T-cell (primary cell): ENCODE results near the gene CDO1. TPM values are rescaled to one million over a fixed set of nuclear protein-coding genes. Genes with fewer than 3 reads are reported as not detected.
A peak's percentile ranks its signal among the peaks of the same experiment; 100 is the strongest.
"Not testable (repeated sequence)": the region's sequence is repeated elsewhere in the genome, so short reads cannot be mapped to it uniquely, and the experiment has no call there.

Experiments
- ATAC-seq, 4 experiments: fragments of 200-7000 bp in 3 of 4; fragments of 150-1000 bp in 1 of 4; cut with Tn5 transposase; replicated peaks in 1 of 4; 1 replicate in 3 of 4; 2 replicates in 1 of 4; pipeline ENCODE4 v1.10.0; 2021; ENCODE audit warnings: moderate library complexity in 3 of 4, mild to moderate bottlenecking in 2 of 4, moderate number of reproducible peaks in 1 of 4
- CTCF ChIA-PET, 2 donors: fragments of 300-600 bp; sonication (Branson Sonifier 250); formaldehyde crosslinking; loops; one replicate each; lab custom pipeline; 2022; ENCODE audit warnings: antibody characterized with exemption in 2 of 2; lab: Charles Lee
- POLR2A ChIA-PET, 2 donors: fragments of 300-600 bp; sonication (Branson Sonifier 250); formaldehyde crosslinking; loops; one replicate each; lab custom pipeline; 2022; ENCODE audit warnings: antibody characterized with exemption in 2 of 2; lab: Charles Lee
- DNase-seq, 35 experiments: peaks; one replicate each; pipeline versions ENCODE4 v3.0.0 to v3.0.0-alpha.2; 2013 to 2023
- H3K27ac ChIP-seq: one replicate; pipeline ENCODE4 v1.5.1; 2013; ENCODE audit warnings: low read length
- H3K27me3 ChIP-seq, 2 experiments: replicated peaks in 1 of 2; 1 replicate in 1 of 2; 2 replicates in 1 of 2; pipeline versions ENCODE4 v1.6.1 to v1.7.0; 2013; ENCODE audit warnings: low read length in 1 of 2, mixed read lengths in 1 of 2; ENCODE audit not compliant: control insufficient read depth in 2 of 2, insufficient read depth in 2 of 2; ENCODE audit errors: extremely low read depth in 1 of 2
- H3K36me3 ChIP-seq, 2 donors: 1 replicate in 1 of 2; 2 replicates in 1 of 2; pipeline versions ENCODE4 v1.6.1 to v1.7.0; 2013; ENCODE audit warnings: low read length in 1 of 2; ENCODE audit not compliant: control insufficient read depth in 2 of 2, insufficient read depth in 1 of 2; ENCODE audit errors: extremely low read depth in 1 of 2
- H3K4me1 ChIP-seq, 2 experiments: 1 replicate in 1 of 2; 2 replicates in 1 of 2; pipeline versions ENCODE4 v1.6.1 to v1.7.0; 2013; ENCODE audit warnings: low read length in 2 of 2, mixed read lengths in 1 of 2; ENCODE audit not compliant: insufficient read depth in 2 of 2, control insufficient read depth in 1 of 2; ENCODE audit errors: extremely low read depth in 1 of 2
- H3K4me3 ChIP-seq, 2 donors: 1 replicate in 1 of 2; 2 replicates in 1 of 2; pipeline versions ENCODE4 v1.5.1 to v1.7.0; 2013; ENCODE audit warnings: mild to moderate bottlenecking in 2 of 2, low read length in 1 of 2, moderate library complexity in 1 of 2; ENCODE audit not compliant: control insufficient read depth in 1 of 2; ENCODE audit errors: extremely low read depth in 1 of 2
- H3K9me3 ChIP-seq: 2 replicates; pipeline ENCODE4 v1.7.0; 2013
- H3K27ac Mint-ChIP-seq, 2 donors: one replicate each; pipeline ENCODE4 v1.8.0; 2020 to 2021; ENCODE audit warnings: mild to moderate bottlenecking in 2 of 2, mixed read lengths in 2 of 2
- H3K27me3 Mint-ChIP-seq, 2 donors: one replicate each; pipeline ENCODE4 v1.8.0; 2021 to 2022; ENCODE audit warnings: mixed read lengths in 2 of 2
- H3K36me3 Mint-ChIP-seq: one replicate; pipeline ENCODE4 v1.8.0; 2021; ENCODE audit warnings: mixed read lengths
- H3K4me1 Mint-ChIP-seq, 3 donors: one replicate each; pipeline ENCODE4 v1.8.0; 2020 to 2022; ENCODE audit warnings: mixed read lengths in 3 of 3, mild to moderate bottlenecking in 1 of 3
- H3K4me3 Mint-ChIP-seq, 3 donors: one replicate each; pipeline ENCODE4 v1.8.0; 2020 to 2022; ENCODE audit warnings: mild to moderate bottlenecking in 3 of 3, mixed read lengths in 3 of 3, moderate library complexity in 3 of 3
- H3K9me3 Mint-ChIP-seq, 3 donors: one replicate each; pipeline ENCODE4 v1.8.0; 2020 to 2022; ENCODE audit warnings: mixed read lengths in 3 of 3
- WGBS: methylation state at CpG from one replicate; pipeline ENCODE4 v1.1.5; 2013; ENCODE audit warnings: missing lambda C conversion rate; ENCODE audit not compliant: insufficient coverage; 5-methylcytosine and 5-hydroxymethylcytosine counted together
- total RNA-seq, 35 experiments: library from RNA in 6 of 35; stranded (reverse) in 6 of 35; fragments of 120-200 nt in 1 of 35; gene quantifications; one replicate each; pipeline versions ENCODE4 v1.2.1 to v1.2.4 and lab custom pipeline; 2013 to 2026

The CDO1 gene
- total RNA-seq, 5 donors from 2014 or later (not counting 1 experiment from before 2014, with no cell fraction given) = 0.23 to 0.82 TPM; not detected in 3

GRCh38 chr5:115835481-115835880 lies 19.0 kb upstream of the CDO1 start:
- H3K4me1 Mint-ChIP-seq = peaks cover 44 to 57% (median 49%) of the 10 kb centered on the region in 3 donors
- no peaks in the 10 kb centered on the region for H3K27me3 Mint-ChIP-seq
- peaks cover 44% of the 10 kb centered on the region for H3K36me3 Mint-ChIP-seq

GRCh38 chr5:115831163-115831768 lies 14.8 kb upstream of the CDO1 start:
- ATAC-seq = peak in 3 of 4 experiments; percentile 33 to 61 (median 55)
- ChIA-PET CTCF (interaction anchor here (0.6 to 1.2 kb wide), 7 partner anchors 9 to 205 kb away, joined by 3 to 4 read pairs (median 4); partner anchors contain the start of genes AP3S1 (in 1 of the 2) and ATG12 (in 1 of the 2)), POLR2A (no interaction called here)
- no peak overlapping the region for H3K4me3 ChIP-seq
- Mint-ChIP-seq H3K36me3 (peaks cover 58% of the 10 kb centered on the region), H3K27ac (peak overlapping the region in 1 of 2 donors; percentile 4), H3K4me3 (no peak overlapping the region), H3K9me3 (peaks cover 0 to 7% (median 6%) of the 10 kb centered on the region in 3 donors), H3K27me3 (no peaks in the 10 kb centered on the region), H3K4me1 (peaks cover 9 to 21% (median 10%) of the 10 kb centered on the region in 3 donors)
- no peaks in the 10 kb centered on the region for H3K9me3 ChIP-seq
- H3K4me1 ChIP-seq = no peaks in the 10 kb centered on the region
- no peaks in the 10 kb centered on the region for H3K27me3 ChIP-seq
- peak in 5 of 35 experiments; percentile 15 to 64 (median 20) for DNase-seq
- WGBS = no CpG with 5 or more reads among the region's 2 CpGs
- no peak overlapping the region for H3K27ac ChIP-seq
- H3K36me3 ChIP-seq = peaks cover 0 to 66% of the 10 kb centered on the region in 2 donors

More at GRCh38 chr5:115835481-115835880, 19.0 kb upstream of the CDO1 start:
- no peak for DNase-seq
- H3K27me3 ChIP-seq = no peaks in the 10 kb centered on the region
- POLR2A ChIA-PET = no interaction called here
- 96% methylated on average over 3 of the region's 4 CpGs for WGBS
- H3K4me1 ChIP-seq = peaks cover 12% of the 10 kb centered on the region in 2 experiments
- no peaks in the 10 kb centered on the region for H3K9me3 Mint-ChIP-seq
- CTCF ChIA-PET = interaction anchor here in 1 of 2 donors (0.6 kb wide), 1 partner anchor 287 kb away, joined by 4 read pairs; no protein-coding TSS in a partner anchor
- no peak overlapping the region for H3K27ac Mint-ChIP-seq
- no peak overlapping the region for H3K4me3 ChIP-seq
- ATAC-seq = no peak
- H3K27ac ChIP-seq = no peak overlapping the region
- H3K9me3 ChIP-seq = no peaks in the 10 kb centered on the region
- peaks cover 0 to 56% of the 10 kb centered on the region in 2 donors for H3K36me3 ChIP-seq
- no peak overlapping the region for H3K4me3 Mint-ChIP-seq

GRCh38 chr5:115829913-115830312 lies 13.5 kb upstream of the CDO1 start:
- H3K9me3 ChIP-seq = no peaks in the 10 kb centered on the region
- peaks cover 0 to 53% of the 10 kb centered on the region in 2 donors for H3K36me3 ChIP-seq
- Mint-ChIP-seq H3K4me3 (no peak overlapping the region), H3K27me3 (no peaks in the 10 kb centered on the region), H3K4me1 (peaks cover 7 to 15% (median 9%) of the 10 kb centered on the region in 3 donors), H3K27ac (no peak overlapping the region), H3K36me3 (peaks cover 48% of the 10 kb centered on the region), H3K9me3 (peaks cover 8 to 11% (median 10%) of the 10 kb centered on the region in 3 donors)
- ChIA-PET POLR2A (interaction anchor here in 1 of 2 donors (0.6 kb wide), 1 partner anchor 112 kb away, joined by 4 read pairs; no protein-coding TSS in a partner anchor), CTCF (interaction anchor here in 1 of 2 donors (1.4 kb wide), 1 partner anchor 205 kb away, joined by 9 read pairs; no protein-coding TSS in a partner anchor)
- DNase-seq (no peak), ATAC-seq (no peak)
- WGBS = 93% methylated on average over 2 of the region's 5 CpGs
- H3K27me3 ChIP-seq = peaks cover 0 to 2% of the 10 kb centered on the region in 2 experiments
- H3K27ac ChIP-seq = no peak overlapping the region
- H3K4me3 ChIP-seq = no peak overlapping the region
- no peaks in the 10 kb centered on the region for H3K4me1 ChIP-seq

- Mint-ChIP-seq H3K36me3 (peaks cover 25% of the 10 kb centered on the region), H3K4me1 (peaks cover 0 to 2% (median under 1%) of the 10 kb centered on the region in 3 donors), H3K27ac (no peak overlapping the region), H3K9me3 (peaks cover 14 to 16% (median 15%) of the 10 kb centered on the region in 3 donors), H3K4me3 (no peak overlapping the region), H3K27me3 (peaks cover 5 to 11% of the 10 kb centered on the region in 2 donors)
- Histone ChIP-seq H3K4me1 (no peaks in the 10 kb centered on the region), H3K4me3 (no peak overlapping the region), H3K36me3 (peaks cover 0 to 26% of the 10 kb centered on the region in 2 donors), H3K27ac (no peak overlapping the region), H3K27me3 (peaks cover 0 to 2% of the 10 kb centered on the region in 2 experiments), H3K9me3 (no peaks in the 10 kb centered on the region)
- ChIA-PET CTCF (interaction anchor here in 1 of 2 donors (0.5 kb wide), 1 partner anchor 275 kb away, joined by 3 read pairs; no protein-coding TSS in a partner anchor), POLR2A (interaction anchor here in 1 of 2 donors (0.6 kb wide), 1 partner anchor 213 kb away, joined by 3 read pairs; no protein-coding TSS in a partner anchor)
- no peak for ATAC-seq
- DNase-seq = no peak
- 100% methylated on average over 1 of the region's 4 CpGs for WGBS
Observed at GRCh38 chr5:115825948-115826347, 9.5 kb upstream of the CDO1 start.

GRCh38 chr5:115824983-115825382 lies 8.5 kb upstream of the CDO1 start:
- POLR2A ChIA-PET, H3K4me1 ChIP-seq, H3K4me3 Mint-ChIP-seq, H3K4me1 Mint-ChIP-seq, H3K27me3 ChIP-seq, H3K27ac Mint-ChIP-seq, ATAC-seq, H3K4me3 ChIP-seq, DNase-seq, H3K9me3 ChIP-seq, H3K27ac ChIP-seq: not testable (repeated sequence)
- no CpG with 5 or more reads among the region's 1 CpG for WGBS
- Mint-ChIP-seq H3K36me3 (peaks cover 25% of the 10 kb centered on the region), H3K27me3 (peaks cover 13 to 20% of the 10 kb centered on the region in 2 donors), H3K9me3 (peaks cover 14 to 16% (median 15%) of the 10 kb centered on the region in 3 donors)
- peaks cover 0 to 18% of the 10 kb centered on the region in 2 donors for H3K36me3 ChIP-seq
- CTCF ChIA-PET = interaction anchor here in 1 of 2 donors (0.7 kb wide), 1 partner anchor 41 kb away, joined by 3 read pairs; no protein-coding TSS in a partner anchor

- ATAC-seq = no peak
- no peak overlapping the region for H3K4me3 Mint-ChIP-seq
- POLR2A ChIA-PET = no interaction called here
Observed at GRCh38 chr5:115820846-115821245, 4.4 kb upstream of the CDO1 start.

More at GRCh38 chr5:115820846-115821245, 4.4 kb upstream of the CDO1 start:
- Histone ChIP-seq H3K9me3 (no peaks in the 10 kb centered on the region), H3K4me3 (no peak overlapping the region), H3K4me1 (peaks cover 0 to 10% of the 10 kb centered on the region in 2 experiments), H3K36me3 (no peaks in the 10 kb centered on the region), H3K27me3 (peaks cover 10 to 18% of the 10 kb centered on the region in 2 experiments), H3K27ac (no peak overlapping the region)
- Mint-ChIP-seq H3K4me1 (peaks cover 8 to 10% (median 8%) of the 10 kb centered on the region in 3 donors), H3K27me3 (peaks cover 40 to 42% of the 10 kb centered on the region in 2 donors), H3K27ac (no peak overlapping the region), H3K36me3 (no peaks in the 10 kb centered on the region), H3K9me3 (peaks cover 6 to 16% (median 7%) of the 10 kb centered on the region in 3 donors)
- DNase-seq = no peak
- WGBS = no CpG with 5 or more reads among the region's 1 CpG
- CTCF ChIA-PET = no interaction called here
